Body of pancreas (tissue), 4 donors: ENCODE measurements around the gene SPOUT1.

Experiments used
- CTCF ChIP-seq, 7 experiments: fragments of 450-650 bp in 4 of 7; fragments of 200-600 bp in 3 of 7; sonication (generic) in 3 of 7; IDR thresholded peaks; one replicate each; pipeline ENCODE4 v1.5.1; 2016 to 2019; ENCODE audit warnings: antibody characterized with exemption in 7 of 7
- POLR2A ChIP-seq, 3 donors: fragments of 450-650 bp; IDR thresholded peaks; one replicate each; pipeline ENCODE4 v1.6.1; 2016; ENCODE audit warnings: antibody characterized with exemption in 3 of 3, mild to moderate bottlenecking in 2 of 3

- TF ChIP-seq POLR2A (IDR thresholded peaks at IDR 0.05) (no peak), CTCF (IDR thresholded peaks at IDR 0.05) (no peak)
Measured at GRCh38 chr9:128792978-128793686, 36.5 kb downstream of the SPOUT1 start.
